ENCODE results near the gene PTGFRN.

The PTGFRN gene

DNA sequence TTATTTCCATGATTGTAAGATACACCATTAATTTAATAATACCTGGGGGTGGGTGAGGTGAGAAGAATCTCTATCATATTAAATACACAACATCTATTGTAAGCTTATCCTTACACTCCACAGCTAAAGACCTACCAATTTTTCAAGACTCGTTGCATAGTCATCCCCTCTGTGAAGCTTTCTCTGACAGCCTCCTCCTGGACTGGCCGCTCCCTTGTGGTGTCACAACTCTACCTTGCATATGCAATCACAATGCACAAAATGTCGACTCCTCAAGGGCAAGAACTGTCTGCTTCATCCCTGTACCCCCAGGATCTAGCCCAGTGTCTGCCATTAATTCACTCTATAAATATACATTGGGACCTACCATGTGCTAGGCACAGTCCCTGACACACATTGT lies 2.4 kb upstream of the PTGFRN start:
- H3K27ac ChIP-seq: no peak overlapping the region
- TF ChIP-seq, protein P1, sequence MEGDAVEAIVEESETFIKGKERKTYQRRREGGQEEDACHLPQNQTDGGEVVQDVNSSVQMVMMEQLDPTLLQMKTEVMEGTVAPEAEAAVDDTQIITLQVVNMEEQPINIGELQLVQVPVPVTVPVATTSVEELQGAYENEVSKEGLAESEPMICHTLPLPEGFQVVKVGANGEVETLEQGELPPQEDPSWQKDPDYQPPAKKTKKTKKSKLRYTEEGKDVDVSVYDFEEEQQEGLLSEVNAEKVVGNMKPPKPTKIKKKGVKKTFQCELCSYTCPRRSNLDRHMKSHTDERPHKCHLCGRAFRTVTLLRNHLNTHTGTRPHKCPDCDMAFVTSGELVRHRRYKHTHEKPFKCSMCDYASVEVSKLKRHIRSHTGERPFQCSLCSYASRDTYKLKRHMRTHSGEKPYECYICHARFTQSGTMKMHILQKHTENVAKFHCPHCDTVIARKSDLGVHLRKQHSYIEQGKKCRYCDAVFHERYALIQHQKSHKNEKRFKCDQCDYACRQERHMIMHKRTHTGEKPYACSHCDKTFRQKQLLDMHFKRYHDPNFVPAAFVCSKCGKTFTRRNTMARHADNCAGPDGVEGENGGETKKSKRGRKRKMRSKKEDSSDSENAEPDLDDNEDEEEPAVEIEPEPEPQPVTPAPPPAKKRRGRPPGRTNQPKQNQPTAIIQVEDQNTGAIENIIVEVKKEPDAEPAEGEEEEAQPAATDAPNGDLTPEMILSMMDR (conservative IDR thresholded peaks at IDR 0.05): no peak
- no peak for TF ChIP-seq ZFX (IDR thresholded peaks at IDR 0.05)

DNA sequence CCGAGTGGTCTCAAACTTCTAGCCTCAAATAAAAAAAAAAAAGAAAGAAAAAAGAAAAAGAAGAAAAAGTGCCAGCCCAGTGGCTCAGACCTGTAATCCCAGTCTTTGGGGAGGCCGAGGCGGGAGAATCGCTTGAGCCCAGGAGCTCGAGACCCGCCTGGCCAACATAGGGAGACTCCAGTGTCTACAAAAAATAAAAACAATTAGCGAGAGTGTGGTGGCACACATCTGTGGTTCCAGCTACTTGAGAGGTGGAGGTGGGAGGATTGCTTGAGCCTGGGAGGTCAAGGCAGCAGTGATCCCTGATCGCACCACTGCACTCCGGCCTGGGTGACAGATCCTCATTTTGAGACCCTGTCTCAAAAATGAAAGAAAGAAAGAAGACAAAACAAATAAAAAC lies 1.4 kb upstream of the PTGFRN start:
- no peak overlapping the region for H3K27ac ChIP-seq
- TF ChIP-seq, protein P1 (conservative IDR thresholded peaks at IDR 0.05): no peak
- no peak for TF ChIP-seq ZFX (IDR thresholded peaks at IDR 0.05)

DNA sequence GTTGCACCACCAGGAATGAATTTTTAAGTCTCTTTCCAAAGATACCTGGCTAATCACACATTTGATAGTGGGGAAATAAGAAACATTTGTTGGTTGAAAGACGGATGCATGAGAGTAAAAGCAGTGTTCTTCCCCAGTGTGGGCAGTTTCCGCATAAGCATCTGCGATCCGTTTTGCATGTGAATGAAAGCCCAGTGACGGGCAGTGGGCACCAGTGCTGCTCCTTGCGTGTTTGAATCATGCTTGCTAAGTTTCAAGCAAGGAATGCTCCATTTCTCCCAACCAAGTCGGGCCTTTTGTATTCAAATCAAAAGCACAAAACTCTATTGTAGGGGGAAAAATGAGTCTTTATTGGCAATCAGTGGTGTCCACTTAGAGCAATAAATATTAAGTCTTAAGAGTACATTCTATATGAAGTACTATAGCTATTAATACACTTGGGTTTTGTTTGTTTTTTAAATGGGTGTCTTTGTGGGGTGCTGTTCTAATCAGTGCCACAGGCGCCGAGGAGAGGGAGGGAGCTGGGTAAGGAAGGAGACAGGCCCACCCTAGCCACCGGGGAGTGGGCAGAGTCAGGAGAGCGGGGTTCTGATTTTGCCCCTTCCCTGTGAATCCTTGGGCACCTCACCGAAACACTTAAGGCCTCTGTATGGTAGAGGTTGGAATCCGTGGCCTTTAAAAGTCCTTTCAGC lies 750 bp upstream of the PTGFRN start:
- TF ChIP-seq ZFX (IDR thresholded peaks at IDR 0.05): no peak
- TF ChIP-seq, protein P1 (conservative IDR thresholded peaks at IDR 0.05): no peak
- no peak overlapping the region for H3K27ac ChIP-seq

DNA sequence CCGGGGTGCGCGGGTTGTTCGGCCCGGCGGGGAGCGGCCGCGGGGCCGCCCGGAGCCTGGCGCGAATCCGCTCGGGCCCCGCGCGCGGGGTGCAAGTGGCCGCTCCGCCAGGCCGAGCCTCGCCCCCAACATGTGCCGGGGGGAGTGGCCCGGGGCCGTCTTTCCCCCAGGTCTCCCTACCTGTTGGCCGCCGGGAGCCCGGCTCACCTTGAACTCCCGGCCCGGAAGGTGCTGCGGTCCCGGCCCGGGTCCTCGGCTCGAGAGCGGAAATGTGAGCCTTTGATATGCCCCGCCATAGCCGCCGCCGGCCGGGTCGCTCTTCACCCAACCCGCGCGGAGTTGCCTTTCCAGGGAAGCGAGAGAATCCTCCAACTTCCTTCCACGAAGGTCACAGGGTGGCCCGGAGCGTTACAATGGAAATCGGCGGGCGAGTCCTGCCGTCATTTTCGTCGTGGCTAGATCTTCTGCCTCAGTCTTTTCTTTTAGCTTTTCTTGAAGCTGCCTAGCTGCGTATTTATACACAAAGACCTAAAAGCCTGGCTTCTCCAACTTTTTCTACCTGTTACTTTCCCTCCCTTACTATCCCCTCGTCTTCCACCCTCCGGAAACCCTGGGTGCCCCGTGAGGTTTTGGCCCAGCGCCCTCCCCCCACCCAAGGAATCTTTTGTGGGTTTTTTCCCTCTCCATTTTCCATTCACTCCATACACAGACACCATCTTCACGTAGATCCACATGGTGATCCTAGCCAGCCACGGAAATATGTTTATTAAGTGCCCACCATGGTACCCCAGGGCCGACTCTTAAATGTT lies 867 bp downstream of the PTGFRN start:
- TF ChIP-seq, protein P1 (conservative IDR thresholded peaks at IDR 0.05): no peak
- TF ChIP-seq ZFX (IDR thresholded peaks at IDR 0.05): peak; percentile 92
- peak overlapping the region; percentile 74 for H3K27ac ChIP-seq

DNA sequence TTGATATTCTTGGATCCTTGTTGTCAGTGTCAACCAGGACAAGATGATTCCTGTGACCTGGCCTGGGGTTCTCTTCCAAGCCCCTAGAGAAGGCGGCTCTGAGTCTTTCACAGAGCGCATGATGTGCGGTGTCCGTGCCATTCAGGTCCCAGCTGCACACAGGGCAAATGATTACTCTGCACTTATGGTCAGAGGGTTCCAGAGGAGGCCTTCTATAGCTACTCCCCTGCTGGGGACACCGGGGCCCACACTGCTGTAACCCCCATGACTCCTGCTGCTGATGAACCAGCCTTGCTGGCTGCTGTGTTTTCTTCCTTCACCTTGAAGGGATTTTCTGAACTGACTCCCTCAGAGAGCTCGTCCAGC lies 1.5 kb downstream of the PTGFRN start:
- TF ChIP-seq, protein P1 (conservative IDR thresholded peaks at IDR 0.05): no peak
- TF ChIP-seq ZFX (IDR thresholded peaks at IDR 0.05): no peak
- H3K27ac ChIP-seq: peak overlapping the region; percentile 74

DNA sequence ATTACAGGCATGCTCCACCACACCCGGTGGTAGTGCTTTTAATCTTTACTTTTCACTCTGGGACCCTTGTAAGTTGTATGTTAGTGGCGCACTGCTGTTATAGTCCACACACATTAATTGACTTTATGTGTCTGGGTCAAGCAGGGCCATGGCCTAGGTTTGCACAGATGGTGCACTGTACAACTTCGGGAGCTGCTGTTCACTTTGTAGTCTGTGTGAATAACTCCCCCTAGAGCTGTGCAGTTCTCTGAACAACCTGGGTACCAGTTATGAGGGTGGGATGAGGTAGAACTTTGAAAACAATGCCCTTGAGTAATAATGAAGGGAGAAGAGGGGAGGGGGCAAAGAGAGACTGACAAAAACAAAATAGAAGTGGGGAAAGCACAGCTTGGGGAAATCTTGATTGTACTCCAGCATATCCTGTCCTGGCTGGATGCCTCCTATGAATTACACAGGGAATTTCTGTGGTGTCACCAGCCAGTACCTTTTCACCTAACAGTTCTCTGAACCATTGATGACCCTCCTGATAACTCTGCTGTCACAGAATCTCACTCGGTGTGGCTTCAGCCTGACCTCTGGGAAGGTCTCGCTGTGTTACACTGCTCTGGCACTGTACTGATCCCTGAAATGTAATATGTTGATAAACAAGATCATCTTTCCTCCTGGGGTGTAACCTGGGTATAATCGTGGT lies 2.2 kb downstream of the PTGFRN start:
- no peak for TF ChIP-seq ZFX (IDR thresholded peaks at IDR 0.05)
- TF ChIP-seq, protein P1 (conservative IDR thresholded peaks at IDR 0.05): no peak
- peak overlapping the region; percentile 74; the same call in 1 of the 2 replicates for H3K27ac ChIP-seq

DNA sequence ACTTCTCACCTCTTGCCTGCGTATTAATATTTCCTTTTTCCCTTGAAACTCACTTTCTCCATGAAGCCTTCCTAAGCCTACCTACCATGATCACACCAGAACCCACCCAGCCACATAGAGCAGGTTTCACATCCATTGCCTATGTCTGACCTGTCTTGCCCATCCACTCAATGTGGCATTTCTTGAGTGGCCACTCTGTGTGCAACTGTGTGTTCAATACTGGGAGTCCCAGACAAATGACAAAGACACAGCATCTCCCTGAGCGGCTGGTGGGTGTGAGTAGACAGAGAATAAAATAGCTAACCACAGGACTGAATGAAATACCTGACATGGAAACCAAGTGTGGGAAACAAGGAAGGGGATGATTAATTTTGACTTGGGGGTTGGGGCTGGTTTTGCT lies 3.1 kb downstream of the PTGFRN start:
- no peak for TF ChIP-seq ZFX (IDR thresholded peaks at IDR 0.05)
- TF ChIP-seq, protein P1 (conservative IDR thresholded peaks at IDR 0.05): no peak
- H3K27ac ChIP-seq: no peak overlapping the region

Data from C4-2B (cell line).